ENCODE measurements around the gene TOX3.

DNA sequence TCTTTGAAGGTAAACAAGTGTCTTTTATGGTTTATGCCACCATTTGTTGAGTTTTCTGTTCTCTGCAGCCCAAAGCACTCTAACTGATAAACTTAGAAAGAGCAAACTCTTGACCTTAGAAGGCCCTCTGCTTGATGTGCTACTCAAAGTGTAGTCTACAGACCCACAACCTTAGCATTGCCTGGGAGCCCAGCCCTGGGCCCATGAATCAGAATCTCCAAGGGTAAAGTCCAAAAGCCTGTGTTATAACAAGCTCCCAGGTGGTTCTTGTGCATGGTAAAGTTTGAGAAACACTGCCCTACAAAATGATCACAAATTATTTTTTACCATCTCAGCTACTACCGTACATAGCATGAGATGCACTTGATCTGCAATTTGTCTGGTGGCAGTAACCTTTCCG is 6.0 kb downstream of the TOX3 start:
- TF ChIP-seq, protein P1, sequence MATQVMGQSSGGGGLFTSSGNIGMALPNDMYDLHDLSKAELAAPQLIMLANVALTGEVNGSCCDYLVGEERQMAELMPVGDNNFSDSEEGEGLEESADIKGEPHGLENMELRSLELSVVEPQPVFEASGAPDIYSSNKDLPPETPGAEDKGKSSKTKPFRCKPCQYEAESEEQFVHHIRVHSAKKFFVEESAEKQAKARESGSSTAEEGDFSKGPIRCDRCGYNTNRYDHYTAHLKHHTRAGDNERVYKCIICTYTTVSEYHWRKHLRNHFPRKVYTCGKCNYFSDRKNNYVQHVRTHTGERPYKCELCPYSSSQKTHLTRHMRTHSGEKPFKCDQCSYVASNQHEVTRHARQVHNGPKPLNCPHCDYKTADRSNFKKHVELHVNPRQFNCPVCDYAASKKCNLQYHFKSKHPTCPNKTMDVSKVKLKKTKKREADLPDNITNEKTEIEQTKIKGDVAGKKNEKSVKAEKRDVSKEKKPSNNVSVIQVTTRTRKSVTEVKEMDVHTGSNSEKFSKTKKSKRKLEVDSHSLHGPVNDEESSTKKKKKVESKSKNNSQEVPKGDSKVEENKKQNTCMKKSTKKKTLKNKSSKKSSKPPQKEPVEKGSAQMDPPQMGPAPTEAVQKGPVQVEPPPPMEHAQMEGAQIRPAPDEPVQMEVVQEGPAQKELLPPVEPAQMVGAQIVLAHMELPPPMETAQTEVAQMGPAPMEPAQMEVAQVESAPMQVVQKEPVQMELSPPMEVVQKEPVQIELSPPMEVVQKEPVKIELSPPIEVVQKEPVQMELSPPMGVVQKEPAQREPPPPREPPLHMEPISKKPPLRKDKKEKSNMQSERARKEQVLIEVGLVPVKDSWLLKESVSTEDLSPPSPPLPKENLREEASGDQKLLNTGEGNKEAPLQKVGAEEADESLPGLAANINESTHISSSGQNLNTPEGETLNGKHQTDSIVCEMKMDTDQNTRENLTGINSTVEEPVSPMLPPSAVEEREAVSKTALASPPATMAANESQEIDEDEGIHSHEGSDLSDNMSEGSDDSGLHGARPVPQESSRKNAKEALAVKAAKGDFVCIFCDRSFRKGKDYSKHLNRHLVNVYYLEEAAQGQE (tag by site-specific recombination; IDR thresholded peaks at IDR 0.05), result no peak
- TF ChIP-seq ZNF670 (tag by site-specific recombination; IDR thresholded peaks at IDR 0.05; ENCODE audit: low read depth), result no peak

Data from HEK293 (cell line).